HG02642 (cell line): Measurements from ENCODE around the gene KRTAP9-7.
"Not testable (repeated sequence)": the region's sequence is repeated elsewhere in the genome, so short reads cannot be mapped to it uniquely, and the experiment has no call there.

Experiments
- ATAC-seq: cut with Tn5 transposase; IDR thresholded peaks from one replicate; pipeline ENCODE4 v1.9.1; 2021; ENCODE audit warnings: mild to moderate bottlenecking; ENCODE audit not compliant: unreplicated experiment, poor library complexity

The KRTAP9-7 gene

DNA sequence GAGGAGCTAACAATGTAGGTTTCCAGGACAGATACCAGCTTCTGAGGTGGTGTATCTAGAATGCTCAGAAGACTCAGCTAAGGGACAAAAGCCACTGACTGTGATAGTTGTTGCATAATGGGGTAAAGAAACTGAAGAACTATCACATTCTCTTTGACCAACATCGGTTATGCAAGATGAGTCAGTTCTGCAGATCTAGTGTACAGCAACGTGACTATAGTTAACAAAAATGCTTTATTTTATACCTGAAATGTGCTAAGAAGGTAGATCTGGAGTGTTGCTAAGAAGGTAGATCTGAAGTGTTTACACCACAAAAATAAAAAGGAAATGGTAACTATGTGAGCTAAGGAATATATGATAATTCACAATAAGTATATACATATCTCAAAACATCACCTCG lies 7.8 kb upstream of the KRTAP9-7 start:
- ATAC-seq: no peak

- ATAC-seq: not testable (repeated sequence)
These were observed 4.2 kb upstream of the KRTAP9-7 start for GRCh38 chr17:41271323-41271722.

DNA sequence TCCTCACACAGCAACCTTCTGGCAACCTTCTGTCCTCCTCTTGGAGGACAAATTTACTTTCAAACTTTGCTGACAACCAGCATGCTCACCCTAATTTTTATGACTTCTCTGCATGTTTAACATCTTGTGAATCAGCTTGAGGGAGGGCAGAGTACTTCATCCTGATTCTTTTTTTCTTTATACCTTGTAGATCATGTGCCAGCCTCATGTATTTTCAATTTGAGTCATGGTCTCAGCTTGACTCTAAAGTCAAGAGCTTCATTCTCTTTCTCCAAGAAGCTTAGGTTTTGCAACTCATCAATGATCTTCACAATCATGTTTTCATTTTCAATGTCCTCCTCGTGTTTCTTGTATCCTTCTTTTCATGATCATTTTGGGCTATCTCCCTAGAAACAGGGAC lies 3.6 kb upstream of the KRTAP9-7 start:
- ATAC-seq: no peak

- ATAC-seq: no peak
These were observed 2.9 kb downstream of the KRTAP9-7 start for GRCh38 chr17:41278176-41278955.

GRCh38 chr17:41284043-41284442 lies 8.5 kb downstream of the KRTAP9-7 start:
- ATAC-seq: no peak

GRCh38 chr17:41284546-41284945 lies 9.0 kb downstream of the KRTAP9-7 start:
- no peak for ATAC-seq

DNA sequence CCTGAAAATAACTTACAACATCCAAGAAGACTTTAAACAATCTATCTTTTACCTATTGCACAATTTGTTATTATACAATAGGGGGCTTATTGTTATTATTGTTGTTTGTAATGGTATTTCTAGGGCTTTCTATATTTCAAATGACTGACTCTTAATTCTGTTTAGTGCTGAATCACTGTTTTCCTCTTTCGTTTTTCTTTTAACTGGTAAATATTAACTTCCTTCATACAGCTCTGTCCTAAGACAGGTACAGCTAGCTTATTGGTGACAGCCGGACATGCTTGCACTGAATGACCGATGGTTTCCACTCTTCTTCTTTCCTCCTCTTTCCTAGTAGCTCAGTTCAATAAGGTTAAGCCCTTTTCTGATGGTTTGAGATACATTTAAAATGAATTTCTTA lies 11.6 kb downstream of the KRTAP9-7 start:
- no peak for ATAC-seq

- ATAC-seq: no peak
These were observed 18.5 kb downstream of the KRTAP9-7 start for GRCh38 chr17:41294016-41294415.

DNA sequence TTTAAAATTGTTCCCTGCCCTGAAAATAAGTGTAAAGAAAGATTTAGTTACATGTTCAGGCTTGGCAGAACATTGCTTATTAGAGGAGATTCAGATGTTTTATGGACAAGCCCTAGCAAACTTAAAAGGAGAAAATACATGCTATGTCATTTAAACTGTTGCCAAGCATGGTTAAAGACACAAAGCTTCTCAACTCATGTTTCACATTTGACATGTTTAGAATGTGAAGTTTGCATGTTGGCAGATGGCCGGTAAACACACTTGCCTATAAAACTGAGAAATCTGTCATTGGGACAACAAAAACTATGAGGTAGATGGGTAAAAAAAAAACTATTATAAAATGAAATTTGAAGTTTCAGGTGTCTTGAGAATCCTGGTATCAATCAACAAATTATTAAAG lies 21.3 kb downstream of the KRTAP9-7 start:
- ATAC-seq: no peak

GRCh38 chr17:41298458-41299135 lies 23.1 kb downstream of the KRTAP9-7 start:
- ATAC-seq: no peak

DNA sequence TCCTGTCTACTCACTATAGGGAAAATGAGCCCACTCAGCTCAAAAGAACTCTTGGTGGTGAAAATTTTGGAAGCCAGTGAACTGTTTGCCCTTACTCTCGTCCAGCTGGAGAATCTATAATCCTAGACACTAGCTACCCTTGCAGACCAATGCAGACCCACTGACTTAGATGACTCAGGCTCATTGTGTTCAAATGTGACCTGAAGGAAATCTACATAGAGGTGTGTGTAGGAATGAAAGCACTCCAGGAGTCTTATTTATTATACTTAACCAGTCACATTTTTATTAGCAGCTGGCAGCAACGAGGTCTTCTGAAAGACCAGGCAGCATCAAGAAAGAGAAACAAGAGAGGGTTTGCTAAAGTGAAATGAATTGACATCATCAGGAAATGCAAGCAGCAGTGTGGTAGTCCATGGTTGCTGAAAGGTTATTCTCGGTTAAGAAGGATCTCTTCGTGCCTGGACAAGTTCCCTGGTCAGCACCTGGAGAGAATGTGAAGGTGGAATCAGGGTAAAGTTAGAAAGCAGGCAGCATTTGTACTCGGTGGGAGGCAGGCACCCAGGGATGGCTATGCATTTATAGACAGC lies 25.8 kb downstream of the KRTAP9-7 start:
- ATAC-seq: no peak

GRCh38 chr17:41301916-41302901 lies 26.7 kb downstream of the KRTAP9-7 start, which contains the start of gene KRTAP29-1:
KRTAP29-1 (minus strand) TSS chr17:41302851; CDS start chr17:41302851, 0 bp downstream.
- no peak for ATAC-seq

DNA sequence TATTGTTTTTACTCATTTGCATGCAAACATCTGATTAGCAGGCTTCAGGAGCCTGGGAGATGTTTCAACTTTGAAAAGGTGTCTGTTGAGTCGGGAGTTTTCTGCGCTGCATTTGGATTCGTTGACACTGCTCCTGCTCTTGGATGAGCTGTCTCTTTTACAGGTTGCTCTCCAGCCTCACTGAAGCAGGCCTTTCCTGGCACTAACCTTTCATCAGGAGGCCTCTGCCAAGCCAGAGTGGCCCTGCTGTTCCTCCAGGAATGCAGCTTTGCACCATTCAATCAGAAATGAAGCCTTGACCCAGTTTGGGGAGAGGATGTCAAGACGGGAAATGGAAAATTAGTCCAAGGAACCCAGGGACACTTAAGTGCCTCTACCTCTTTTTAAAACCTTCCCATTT lies 27.5 kb downstream of the KRTAP9-7 start:
- ATAC-seq: no peak

DNA sequence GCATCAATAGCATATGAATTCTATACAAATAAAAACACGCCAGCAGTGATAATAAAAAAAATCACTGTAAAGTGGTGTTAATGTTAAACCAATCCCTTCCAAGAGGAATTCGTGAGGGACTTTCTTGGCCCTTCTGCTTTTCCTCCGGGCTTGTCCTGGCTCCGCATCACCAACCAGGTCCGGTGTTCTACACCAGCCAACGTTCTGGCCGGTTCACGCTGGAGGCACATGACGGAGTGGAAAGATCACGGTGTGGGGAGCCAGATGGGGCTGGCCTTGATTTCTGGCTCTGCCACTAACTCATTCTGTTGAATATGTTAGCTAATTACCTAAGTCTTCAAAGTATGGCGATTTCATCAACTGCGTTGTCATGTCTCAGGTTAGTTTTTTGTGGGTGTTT lies 28.6 kb downstream of the KRTAP9-7 start:
- no peak for ATAC-seq

GRCh38 chr17:41307647-41308046 lies 32.1 kb downstream of the KRTAP9-7 start:
- ATAC-seq: no peak

- ATAC-seq: no peak
These were observed 32.9 kb downstream of the KRTAP9-7 start for GRCh38 chr17:41308251-41308917.

GRCh38 chr17:41308918-41309359 lies 33.4 kb downstream of the KRTAP9-7 start, which contains the start of gene KRTAP16-1:
KRTAP16-1 (minus strand) TSS chr17:41309309; CDS start chr17:41309253, 56 bp downstream.
- no peak for ATAC-seq

GRCh38 chr17:41311111-41311510 lies 35.6 kb downstream of the KRTAP9-7 start:
- no peak for ATAC-seq

- ATAC-seq: no peak
These were observed 39.8 kb downstream of the KRTAP9-7 start, which contains the start of gene KRTAP17-1 for GRCh38 chr17:41315204-41315794. KRTAP17-1 (minus strand) TSS chr17:41315710; CDS start chr17:41315650, 60 bp downstream.
